Stimulated activated CD4-positive, alpha-beta T cell treated with anti-CD3 and anti-CD28 coated beads, Interleukin-2, amount 100 ng/mL, for 48 hours (primary cell): ENCODE results near the gene ZNF417.
A peak's percentile ranks its signal among the peaks of the same experiment; 100 is the strongest.
"Not testable (repeated sequence)": the region's sequence is repeated elsewhere in the genome, so short reads cannot be mapped to it uniquely, and the experiment has no call there.

ENCODE experiments used
- DNase-seq, 2 donors: peaks; one replicate each; pipeline ENCODE4 v3.0.0-alpha.2; 2020

The ZNF417 gene

GRCh38 chr19:57916168-57916995 lies at the start of gene ZNF417:
TSS of gene ZNF417 (minus strand) at chr19:57916592. CDS start at chr19:57916411, 181 bp downstream.
- peak; percentile 62 to 66 for DNase-seq

DNA sequence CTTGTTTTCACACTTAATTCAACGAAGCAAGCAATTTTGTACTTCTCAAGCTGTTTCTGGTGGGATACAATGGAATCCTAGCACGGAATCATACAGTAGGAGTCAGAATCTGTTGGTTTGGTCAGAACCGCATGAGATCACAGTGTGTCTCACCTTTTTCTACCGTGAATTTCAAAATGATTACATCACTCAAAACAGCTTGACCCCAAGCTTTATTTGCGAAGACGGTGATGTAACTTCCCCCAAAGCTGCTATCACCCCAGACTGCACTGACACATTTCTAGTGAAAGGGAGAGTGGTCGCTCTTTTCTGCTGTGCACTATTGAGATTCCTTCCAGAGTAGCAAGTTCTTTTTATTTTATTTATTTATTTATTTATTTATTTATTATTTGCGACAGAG lies 48.4 kb upstream of the ZNF417 start:
- no peak for DNase-seq

GRCh38 chr19:57961785-57962184 lies 45.4 kb upstream of the ZNF417 start:
- DNase-seq = no peak

DNA sequence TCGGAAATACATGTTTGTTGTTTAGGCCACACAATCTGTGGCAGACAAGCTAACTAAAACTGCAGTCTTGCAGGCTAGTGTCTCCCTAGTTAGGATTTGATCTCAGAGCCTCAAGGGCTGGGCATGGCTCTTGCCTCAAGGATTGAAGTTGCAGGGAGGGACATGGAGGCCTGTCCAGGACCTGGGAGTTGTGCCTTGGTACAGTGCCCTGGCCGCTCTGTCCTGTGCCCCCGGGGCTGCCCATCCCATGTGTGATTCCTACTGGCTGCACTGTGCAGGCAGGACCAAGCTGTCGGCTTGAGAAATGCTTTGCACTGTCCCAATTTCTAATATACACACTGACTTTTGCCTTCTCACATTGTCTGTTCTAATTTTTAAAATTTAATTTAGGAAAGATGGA lies 38.6 kb upstream of the ZNF417 start:
- no peak for DNase-seq

DNA sequence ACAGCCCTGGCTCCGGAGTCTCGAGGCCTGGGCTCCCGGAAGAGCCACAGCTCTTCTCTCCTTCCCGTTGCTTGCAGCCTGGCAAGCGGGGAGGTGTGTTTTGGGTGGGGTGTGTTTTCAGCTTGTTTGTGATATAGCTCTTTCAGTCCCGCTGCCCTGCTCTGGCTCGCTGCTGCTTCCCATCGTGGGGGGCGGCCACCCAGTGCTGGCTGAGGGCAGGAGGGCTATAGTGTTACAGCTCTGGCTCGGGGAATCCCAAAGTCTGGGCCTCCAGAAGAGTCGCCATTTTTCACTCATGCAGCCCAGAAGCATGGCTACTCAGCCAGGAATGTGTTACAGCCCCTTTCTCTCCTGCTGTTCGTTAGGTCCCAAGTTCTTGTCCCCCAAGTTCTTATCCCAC lies 33.3 kb upstream of the ZNF417 start:
- DNase-seq = no peak

- no peak for DNase-seq
Observed at GRCh38 chr19:57949296-57949695, 32.9 kb upstream of the ZNF417 start.

DNA sequence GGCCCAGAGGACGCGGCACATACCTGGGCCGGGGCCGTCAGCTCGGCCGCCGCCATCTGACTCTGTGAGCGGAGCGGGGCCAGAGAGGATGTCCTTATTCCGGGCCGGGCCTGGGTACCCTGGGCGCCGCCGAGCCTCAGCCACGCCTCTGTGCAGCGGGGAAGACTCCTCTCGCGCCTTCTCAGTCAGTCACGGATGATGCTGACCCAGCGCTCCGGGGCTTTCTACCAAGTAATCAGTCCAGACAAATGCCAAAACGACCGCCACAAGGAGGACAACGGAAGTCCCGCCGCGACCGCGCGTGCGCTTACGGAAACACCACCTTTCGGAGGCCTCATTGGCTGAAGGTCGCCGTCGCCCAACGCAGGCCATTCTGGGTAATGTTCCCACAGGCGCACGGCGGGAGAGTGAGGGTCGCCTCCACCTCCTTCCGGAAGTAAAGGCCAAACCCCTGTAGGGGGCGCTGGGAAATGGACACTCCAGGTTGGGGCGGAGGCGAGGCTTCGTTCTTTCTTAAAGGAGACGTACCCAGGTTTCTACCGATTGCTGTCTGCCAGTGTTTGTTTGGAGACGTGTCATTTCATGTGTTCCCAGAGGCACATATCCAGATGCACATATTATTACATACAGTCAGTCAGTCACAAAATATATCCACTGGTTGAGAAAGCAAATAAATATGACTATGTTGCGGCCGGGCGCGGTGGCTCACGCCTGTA lies 31.2 kb upstream of the ZNF417 start, which contains the start of gene ZNF256:
TSS of gene ZNF256 (minus strand) at position 288 of the 716 bp plus-strand sequence. CDS start at position 56, 232 bp downstream.
- DNase-seq = peak; percentile 84 to 89

DNA sequence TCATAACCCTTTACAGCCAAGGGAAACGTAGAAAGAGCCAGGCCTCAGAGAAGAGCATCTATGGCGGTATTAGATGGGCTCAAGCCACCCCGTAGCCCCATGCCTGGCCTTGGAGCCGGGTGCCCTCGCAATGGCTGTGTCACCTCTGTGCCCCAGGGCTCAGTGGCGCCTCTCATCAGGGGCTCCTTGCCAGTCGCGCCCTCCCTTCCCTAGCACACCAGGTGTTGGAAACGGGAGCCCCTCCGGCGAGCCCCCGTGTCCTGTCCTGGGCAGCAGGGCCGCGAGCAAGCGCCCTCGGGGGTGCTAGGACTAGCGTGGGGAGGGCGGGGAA lies 30.7 kb upstream of the ZNF417 start:
- DNase-seq = no peak

DNA sequence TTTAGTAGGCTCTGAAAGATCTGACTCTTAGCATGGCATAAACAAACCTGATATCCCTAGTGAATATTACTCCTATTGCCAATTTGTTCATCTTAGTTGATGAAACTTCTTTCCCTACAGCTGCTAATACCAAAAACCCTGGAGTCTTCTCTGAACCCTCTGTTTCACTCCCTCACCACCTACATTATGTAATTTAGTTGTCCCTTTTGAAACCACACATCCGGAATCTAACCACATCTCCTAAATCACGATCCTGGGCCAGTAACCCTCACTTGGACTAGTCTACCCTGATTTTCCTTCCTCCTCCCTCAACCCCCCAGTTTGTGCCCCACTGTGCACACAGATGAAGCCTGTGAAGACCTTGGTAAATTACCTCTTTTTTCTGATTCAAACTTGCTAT lies 29.9 kb upstream of the ZNF417 start:
- DNase-seq = no peak

- no peak for DNase-seq
Observed at GRCh38 chr19:57941593-57941992, 25.2 kb upstream of the ZNF417 start.

DNA sequence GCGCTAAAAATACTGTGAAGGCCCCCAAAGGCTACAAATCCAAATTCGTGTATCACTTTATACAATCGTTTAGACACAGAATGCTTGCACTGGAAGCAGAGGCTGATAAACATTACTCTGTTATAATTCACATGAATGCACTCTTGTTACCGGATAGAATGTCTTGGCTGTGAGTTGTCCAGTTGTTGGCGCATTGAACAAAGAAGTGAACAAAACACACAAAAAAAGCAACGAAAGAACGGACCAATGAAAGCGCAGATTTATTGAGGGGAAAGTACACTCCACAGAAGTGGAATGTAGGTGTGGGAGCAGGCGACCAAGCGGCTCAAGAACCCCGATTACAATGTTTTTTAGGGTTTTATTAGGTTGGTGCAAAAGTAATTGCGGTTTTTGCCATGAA lies 19.3 kb upstream of the ZNF417 start:
- no peak for DNase-seq

DNA sequence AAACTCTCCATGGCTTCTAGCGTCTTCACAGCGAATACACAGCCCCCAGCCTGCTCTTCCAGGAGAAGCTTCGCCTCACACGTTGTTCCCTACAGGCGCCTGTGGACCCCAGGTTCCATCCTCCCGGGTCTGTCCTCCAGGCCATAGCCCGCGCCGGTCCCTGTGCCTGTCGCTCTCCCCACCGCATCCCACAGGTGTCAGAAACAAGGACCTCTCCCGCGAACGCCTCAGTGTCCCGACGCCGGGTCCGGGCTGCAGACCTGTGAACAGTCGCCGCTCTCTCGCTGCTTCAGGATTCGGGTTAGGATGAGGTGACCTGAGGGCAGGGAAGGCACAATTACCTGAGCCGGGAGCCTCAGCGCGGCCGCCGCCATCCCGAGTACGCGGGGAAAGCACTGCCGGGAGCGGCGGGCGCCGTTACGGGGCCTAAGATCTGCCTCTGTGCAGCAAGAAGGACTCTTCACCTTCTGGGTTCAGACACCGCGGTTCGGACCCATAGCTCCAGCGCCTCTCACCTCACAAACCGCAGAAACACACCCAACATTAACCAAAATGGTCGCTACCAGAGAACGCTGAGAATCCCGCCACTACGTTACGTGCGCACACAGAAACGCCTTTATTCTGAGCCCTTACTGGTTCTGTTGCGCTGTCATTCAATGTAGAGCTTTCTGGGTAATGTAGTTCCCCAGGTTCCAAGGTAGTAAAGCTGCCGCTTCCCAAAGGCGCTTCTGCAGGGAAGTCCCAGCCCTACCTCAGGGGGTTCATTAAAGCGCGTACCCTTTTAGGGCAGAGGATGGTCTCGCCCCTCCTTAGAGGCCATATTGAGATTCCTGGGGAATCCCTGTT lies 18.7 kb upstream of the ZNF417 start, which contains the start of gene ZNF418:
TSS of gene ZNF418 (minus strand) at position 583 of the 846 bp plus-strand sequence. CDS start 1,580 bp downstream, outside the sequence.
- DNase-seq = peak; percentile 15 to 24

DNA sequence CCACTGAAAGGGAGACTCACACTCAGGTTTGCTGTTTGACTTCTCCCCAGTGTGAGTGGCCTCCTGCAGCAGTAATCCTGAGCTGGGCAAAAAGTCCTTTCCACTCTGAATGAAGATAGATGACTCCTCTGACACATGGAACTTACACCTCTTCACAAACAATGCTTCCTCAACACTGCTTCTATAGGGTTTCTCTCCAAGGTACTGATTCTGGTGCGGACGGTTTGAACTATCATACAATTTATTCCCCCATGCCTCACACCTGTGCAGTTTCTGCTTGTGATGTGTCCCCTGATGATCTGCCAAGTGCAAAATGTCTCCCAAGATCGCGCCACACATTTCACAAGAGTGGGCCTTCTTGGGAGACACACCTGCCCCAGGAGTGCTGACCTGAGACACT lies 11.2 kb upstream of the ZNF417 start:
- no peak for DNase-seq

DNA sequence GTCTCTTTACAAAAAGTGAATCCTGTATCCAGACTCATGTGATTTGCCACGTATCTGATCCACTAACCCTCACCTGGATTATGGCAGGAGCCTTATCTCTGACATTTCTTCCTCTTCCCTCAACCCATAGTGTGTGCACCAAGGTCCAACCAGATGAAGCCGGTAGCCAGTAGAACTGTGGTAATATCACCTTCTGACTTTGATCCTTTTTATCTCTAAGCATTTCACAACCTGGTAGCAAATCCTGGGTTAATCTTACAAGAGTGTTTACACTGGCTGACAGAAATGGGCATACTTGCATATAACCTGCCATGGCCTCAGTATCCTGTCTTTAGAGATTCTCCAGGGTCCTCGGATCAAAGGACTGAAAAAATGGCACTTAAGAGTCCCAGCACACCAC lies 1.9 kb downstream of the ZNF417 start:
- DNase-seq = no peak

- no peak for DNase-seq
Observed at GRCh38 chr19:57907394-57907793, 9.0 kb downstream of the ZNF417 start.

DNA sequence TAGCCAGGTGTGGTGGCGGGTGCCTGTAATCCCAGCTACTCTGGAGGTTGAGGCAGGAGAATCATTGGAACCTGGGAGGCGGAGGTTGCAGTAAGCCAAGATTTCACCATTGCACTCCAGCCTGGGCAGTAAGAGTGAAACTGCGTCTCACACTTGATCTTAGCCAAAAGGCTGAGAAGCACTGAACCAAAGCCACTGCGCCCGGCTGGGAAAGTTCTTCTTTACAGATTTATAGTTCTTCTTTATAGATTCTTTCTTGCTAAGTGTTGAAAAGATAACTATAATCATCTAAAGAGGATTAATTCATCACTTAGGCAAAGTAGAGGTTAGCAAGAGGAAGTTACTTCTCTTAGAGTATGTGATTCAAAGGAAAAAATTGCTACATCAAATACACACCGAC lies 11.1 kb downstream of the ZNF417 start:
- no peak for DNase-seq

- DNase-seq = no peak
Observed at GRCh38 chr19:57903618-57904184, 12.7 kb downstream of the ZNF417 start.

DNA sequence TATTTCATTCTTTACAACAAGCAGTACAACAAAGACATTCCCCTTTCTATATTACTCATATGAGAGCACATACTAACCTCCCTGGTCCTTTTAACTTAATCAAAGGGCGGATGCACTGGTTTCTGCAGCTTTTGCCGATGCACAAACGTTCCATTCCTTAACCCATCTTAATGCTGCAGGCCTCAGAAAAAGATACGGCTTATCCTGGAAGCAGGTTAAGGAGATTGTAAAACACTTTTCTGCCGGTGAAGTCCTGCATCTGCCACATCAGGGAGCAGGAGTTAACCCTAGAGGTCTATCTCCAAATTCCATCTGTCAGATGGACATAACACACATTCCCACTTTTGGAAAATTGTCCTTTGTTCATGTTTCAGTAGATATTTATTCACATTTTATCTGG lies 16.1 kb downstream of the ZNF417 start:
- no peak for DNase-seq

GRCh38 chr19:57890706-57891105 lies 25.7 kb downstream of the ZNF417 start:
- not testable (repeated sequence) for DNase-seq

DNA sequence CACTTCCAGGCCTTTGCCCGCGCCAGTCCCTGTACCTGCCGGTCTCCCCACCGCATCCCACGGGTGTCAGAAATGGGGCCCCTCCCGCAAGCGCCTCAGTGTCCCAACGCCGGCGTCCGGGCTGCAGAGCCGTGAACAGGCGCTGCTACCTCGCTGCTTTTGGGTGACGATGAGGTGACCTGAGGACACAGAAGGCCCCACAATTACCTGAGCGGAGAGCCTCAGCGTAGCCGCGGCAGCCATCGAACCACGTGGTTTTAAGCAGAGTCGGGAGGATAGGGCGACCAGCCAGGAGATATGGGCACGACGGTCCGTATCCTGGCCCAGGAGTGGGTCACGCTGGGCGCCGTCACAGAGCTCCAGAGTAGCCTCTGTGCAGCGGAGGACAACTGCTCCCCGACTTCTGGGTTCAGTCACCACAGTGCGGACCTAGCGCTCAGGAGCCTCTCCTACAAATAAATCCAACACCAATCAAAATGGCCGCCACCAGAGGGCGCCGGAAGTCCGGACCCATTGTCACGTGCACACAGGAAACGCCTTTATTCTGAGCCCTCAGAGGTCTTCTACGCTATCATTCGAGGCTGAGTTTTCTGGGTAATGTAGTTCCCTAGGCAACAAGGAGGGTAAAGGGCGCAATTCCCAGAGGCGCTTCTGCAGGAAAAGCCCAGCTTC lies 27.7 kb downstream of the ZNF417 start, which contains the start of gene ZNF814:
TSS of gene ZNF814 (minus strand) at position 478 of the 672 bp plus-strand sequence. CDS start at position 243, 235 bp downstream.
- DNase-seq = peak; percentile 69 to 77

GRCh38 chr19:57888107-57888559 lies 28.3 kb downstream of the ZNF417 start:
- no peak for DNase-seq
